HG02938 (cell line): ENCODE results near the gene ACTBL2.
"Not testable (repeated sequence)": the region's sequence is repeated elsewhere in the genome, so short reads cannot be mapped to it uniquely, and the experiment has no call there.

Source experiments
- ATAC-seq: cut with Tn5 transposase; IDR thresholded peaks from one replicate; pipeline ENCODE4 v1.9.1; 2021; ENCODE audit warnings: mild to moderate bottlenecking, moderate library complexity; ENCODE audit not compliant: unreplicated experiment

ACTBL2 gene

GRCh38 chr5:57494104-57495098, 11.8 kb upstream of the ACTBL2 start:
- ATAC-seq, result no peak

- no peak for ATAC-seq
Observed at GRCh38 chr5:57493034-57493433, 10.4 kb upstream of the ACTBL2 start.

- no peak for ATAC-seq
Observed at GRCh38 chr5:57492632-57493031, 10.0 kb upstream of the ACTBL2 start.

GRCh38 chr5:57491369-57491965, 8.9 kb upstream of the ACTBL2 start:
- ATAC-seq, result no peak

- no peak for ATAC-seq
Observed at GRCh38 chr5:57488215-57488955, 5.8 kb upstream of the ACTBL2 start.

GRCh38 chr5:57486027-57486602, 3.5 kb upstream of the ACTBL2 start:
- ATAC-seq, result no peak

- ATAC-seq, result no peak
Observed at GRCh38 chr5:57478826-57479225, 3.8 kb downstream of the ACTBL2 start.

GRCh38 chr5:57476601-57477056, 6.0 kb downstream of the ACTBL2 start:
- no peak for ATAC-seq

GRCh38 chr5:57470339-57470738, 12.3 kb downstream of the ACTBL2 start:
- no peak for ATAC-seq

GRCh38 chr5:57468481-57469163, 14.0 kb downstream of the ACTBL2 start:
- no peak for ATAC-seq

- ATAC-seq, result no peak
Observed at GRCh38 chr5:57466544-57466943, 16.1 kb downstream of the ACTBL2 start.

GRCh38 chr5:57460056-57460455, 22.6 kb downstream of the ACTBL2 start:
- not testable (repeated sequence) for ATAC-seq

GRCh38 chr5:57458443-57458842, 24.2 kb downstream of the ACTBL2 start:
- ATAC-seq, result no peak

GRCh38 chr5:57456531-57457135, 26.0 kb downstream of the ACTBL2 start:
- ATAC-seq, result no peak

- ATAC-seq, result no peak
Observed at GRCh38 chr5:57455511-57456455, 26.8 kb downstream of the ACTBL2 start.

GRCh38 chr5:57454896-57455295, 27.7 kb downstream of the ACTBL2 start:
- ATAC-seq, result no peak

- ATAC-seq, result no peak
Observed at GRCh38 chr5:57453728-57454127, 28.9 kb downstream of the ACTBL2 start.

- no peak for ATAC-seq
Observed at GRCh38 chr5:57452885-57453284, 29.7 kb downstream of the ACTBL2 start.
